Measurements from ENCODE around the gene NABP2. TPM values are rescaled to one million over a fixed set of nuclear protein-coding genes. Genes with fewer than 3 reads are reported as not detected.

NABP2 gene
- polyA plus RNA-seq, 2 of the 4 experiments (the other 2 are of a cell fraction): 64.1 to 86.7 TPM

DNA sequence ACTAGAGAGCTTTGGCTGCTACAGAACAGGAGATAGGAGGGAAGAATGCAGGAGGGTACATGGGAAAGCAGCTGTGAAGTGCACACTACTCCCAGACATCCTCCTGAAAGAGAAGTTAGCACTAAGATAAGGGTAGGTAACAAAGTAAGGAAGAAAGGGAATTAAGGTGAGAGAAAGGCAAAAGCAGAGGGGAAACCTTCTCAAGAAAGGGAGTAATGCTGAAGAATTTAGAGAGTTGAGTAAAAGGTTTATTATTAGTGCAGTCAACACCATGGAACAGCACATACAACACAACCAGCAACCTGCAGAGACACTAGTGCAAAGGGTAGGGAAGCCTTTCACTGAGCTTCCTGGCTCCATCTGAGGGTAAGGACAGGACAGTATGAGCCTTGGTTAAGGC, 19.9 kb upstream of the NABP2 start:
- TF ChIP-seq SREBF2 (IDR thresholded peaks at IDR 0.05) (no peak), HDAC2 (IDR thresholded peaks at IDR 0.05) (no peak), NPAS2 (CRISPR knock-in tag; IDR thresholded peaks at IDR 0.05; ENCODE audit: borderline replicate concordance) (no peak), TFCP2L1 (CRISPR knock-in tag; IDR thresholded peaks at IDR 0.05) (no peak), CHD4 (IDR thresholded peaks at IDR 0.05; ENCODE audit: borderline replicate concordance) (no peak), HEYL (CRISPR knock-in tag; IDR thresholded peaks at IDR 0.05) (no peak), BHLHE40 (IDR thresholded peaks at IDR 0.05; ENCODE audit: low read depth, low read length) (no peak), POLR2A (IDR thresholded peaks at IDR 0.05; ENCODE audit: low read length) (no peak), NFE2L2 (conservative IDR thresholded peaks at IDR 0.05; ENCODE audit: low read length) (no peak), MAZ (IDR thresholded peaks at IDR 0.05; ENCODE audit: borderline replicate concordance, low read depth, low read length) (no peak), CBX8 (IDR thresholded peaks at IDR 0.05) (no peak), MAFK (IDR thresholded peaks at IDR 0.05; ENCODE audit: partially characterized antibody) (no peak), JUNB (IDR thresholded peaks at IDR 0.05) (no peak), RFX5 (IDR thresholded peaks at IDR 0.05) (no peak), ELK1 (IDR thresholded peaks at IDR 0.05; ENCODE audit: low read depth, low read length) (no peak), CTCF (IDR thresholded peaks at IDR 0.05) (no peak), HOXB13 (CRISPR knock-in tag; IDR thresholded peaks at IDR 0.05; ENCODE audit: low read depth) (no peak)
- TF ChIP-seq, protein P1, sequence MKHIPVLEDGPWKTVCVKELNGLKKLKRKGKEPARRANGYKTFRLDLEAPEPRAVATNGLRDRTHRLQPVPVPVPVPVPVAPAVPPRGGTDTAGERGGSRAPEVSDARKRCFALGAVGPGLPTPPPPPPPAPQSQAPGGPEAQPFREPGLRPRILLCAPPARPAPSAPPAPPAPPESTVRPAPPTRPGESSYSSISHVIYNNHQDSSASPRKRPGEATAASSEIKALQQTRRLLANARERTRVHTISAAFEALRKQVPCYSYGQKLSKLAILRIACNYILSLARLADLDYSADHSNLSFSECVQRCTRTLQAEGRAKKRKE (CRISPR knock-in tag; IDR thresholded peaks at IDR 0.05; ENCODE audit: low read depth): no peak
- TF ChIP-seq, protein P2, sequence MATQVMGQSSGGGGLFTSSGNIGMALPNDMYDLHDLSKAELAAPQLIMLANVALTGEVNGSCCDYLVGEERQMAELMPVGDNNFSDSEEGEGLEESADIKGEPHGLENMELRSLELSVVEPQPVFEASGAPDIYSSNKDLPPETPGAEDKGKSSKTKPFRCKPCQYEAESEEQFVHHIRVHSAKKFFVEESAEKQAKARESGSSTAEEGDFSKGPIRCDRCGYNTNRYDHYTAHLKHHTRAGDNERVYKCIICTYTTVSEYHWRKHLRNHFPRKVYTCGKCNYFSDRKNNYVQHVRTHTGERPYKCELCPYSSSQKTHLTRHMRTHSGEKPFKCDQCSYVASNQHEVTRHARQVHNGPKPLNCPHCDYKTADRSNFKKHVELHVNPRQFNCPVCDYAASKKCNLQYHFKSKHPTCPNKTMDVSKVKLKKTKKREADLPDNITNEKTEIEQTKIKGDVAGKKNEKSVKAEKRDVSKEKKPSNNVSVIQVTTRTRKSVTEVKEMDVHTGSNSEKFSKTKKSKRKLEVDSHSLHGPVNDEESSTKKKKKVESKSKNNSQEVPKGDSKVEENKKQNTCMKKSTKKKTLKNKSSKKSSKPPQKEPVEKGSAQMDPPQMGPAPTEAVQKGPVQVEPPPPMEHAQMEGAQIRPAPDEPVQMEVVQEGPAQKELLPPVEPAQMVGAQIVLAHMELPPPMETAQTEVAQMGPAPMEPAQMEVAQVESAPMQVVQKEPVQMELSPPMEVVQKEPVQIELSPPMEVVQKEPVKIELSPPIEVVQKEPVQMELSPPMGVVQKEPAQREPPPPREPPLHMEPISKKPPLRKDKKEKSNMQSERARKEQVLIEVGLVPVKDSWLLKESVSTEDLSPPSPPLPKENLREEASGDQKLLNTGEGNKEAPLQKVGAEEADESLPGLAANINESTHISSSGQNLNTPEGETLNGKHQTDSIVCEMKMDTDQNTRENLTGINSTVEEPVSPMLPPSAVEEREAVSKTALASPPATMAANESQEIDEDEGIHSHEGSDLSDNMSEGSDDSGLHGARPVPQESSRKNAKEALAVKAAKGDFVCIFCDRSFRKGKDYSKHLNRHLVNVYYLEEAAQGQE (IDR thresholded peaks at IDR 0.05): no peak
- no peak overlapping the region for H3K4me2 ChIP-seq
- no peaks in the 10 kb centered on the region for H3K4me1 ChIP-seq
- H3K9me3 ChIP-seq: no peaks in the 10 kb centered on the region
- CTCF ChIA-PET: interaction anchor here (0.7 to 6.1 kb wide), 11 partner anchors 8 to 259 kb away, joined by 3 to 77 read pairs (median 6); partner anchors contain the start of genes ANKRD52, RNF41 and SMARCC2
- ATAC-seq (no peak), FAIRE-seq (no peak), DNase-seq (ENCODE audit: low read depth in 1 of 2, low spot score in 1 of 2) (no peak)
- POLR2A ChIA-PET: interaction anchor here (3.4 kb wide), 1 partner anchor 17 kb away, joined by 17 read pairs; the partner anchor contains the start of gene RNF41
- H3K27ac ChIP-seq: no peak overlapping the region
- H3K4me3 ChIP-seq: no peak overlapping the region

DNA sequence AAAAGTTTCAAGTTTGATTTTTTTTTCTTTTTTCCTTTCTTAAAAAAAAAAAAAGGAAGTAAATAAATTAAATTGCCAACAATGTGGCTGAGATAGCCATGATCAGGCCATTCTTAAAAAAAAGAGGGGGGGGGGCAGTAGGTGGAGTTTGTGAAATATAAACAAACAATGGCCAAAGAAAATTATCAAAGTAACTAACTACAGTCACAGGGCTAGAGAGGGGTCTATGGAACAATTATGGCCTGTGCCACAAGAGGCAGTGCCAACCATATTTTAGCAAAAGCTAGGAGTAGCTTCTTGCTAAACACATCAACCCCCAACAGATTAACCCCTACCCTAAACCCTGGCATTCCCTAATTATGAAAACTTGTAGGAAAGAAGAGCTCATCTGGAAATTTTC, 18.7 kb upstream of the NABP2 start:
- Histone ChIP-seq H3K4me2 (no peak overlapping the region), H3K4me3 (no peak overlapping the region), H3K27ac (no peak overlapping the region), H3K9me3 (no peaks in the 10 kb centered on the region), H3K4me1 (no peaks in the 10 kb centered on the region)
- FAIRE-seq (no peak), ATAC-seq (peak; percentile 69 to 72; a peak in 5 of 6 replicates), DNase-seq (ENCODE audit: low read depth in 1 of 2, low spot score in 1 of 2) (peak in 1 of 2 experiments; percentile 29)
- ChIA-PET POLR2A (interaction anchor here (0.7 to 3.4 kb wide), 2 partner anchors 16 to 231 kb away, joined by 4 to 34 read pairs; partner anchors contain the start of gene RNF41), CTCF (interaction anchor here (0.8 to 6.1 kb wide), 14 partner anchors 9 to 263 kb away, joined by 3 to 77 read pairs (median 6); partner anchors contain the start of genes ANKRD52, RNF41, SMARCC2 and SPRYD4)
- no peak for TF ChIP-seq CHD4 (IDR thresholded peaks at IDR 0.05; ENCODE audit: borderline replicate concordance)
- TF ChIP-seq SREBF2 (IDR thresholded peaks at IDR 0.05): no peak
- no peak for TF ChIP-seq FOSB (CRISPR knock-in tag; IDR thresholded peaks at IDR 0.05)
- TF ChIP-seq CBX8 (IDR thresholded peaks at IDR 0.05): no peak
- TF ChIP-seq BCL3 (IDR thresholded peaks at IDR 0.05): no peak
- TF ChIP-seq ZC3H11A (IDR thresholded peaks at IDR 0.05): no peak
- TF ChIP-seq HOXB13 (CRISPR knock-in tag; IDR thresholded peaks at IDR 0.05; ENCODE audit: low read depth): no peak
- no peak for TF ChIP-seq TP53 (CRISPR knock-in tag; IDR thresholded peaks at IDR 0.05)
- TF ChIP-seq FOXS1 (CRISPR knock-in tag; IDR thresholded peaks at IDR 0.05): no peak
- TF ChIP-seq RNF2 (IDR thresholded peaks at IDR 0.05; ENCODE audit: borderline replicate concordance, low read depth): no peak
